GM21381 (cell line): ENCODE results near the gene CIDEA.
"Not testable (repeated sequence)": the region's sequence is repeated elsewhere in the genome, so short reads cannot be mapped to it uniquely, and the experiment has no call there.

Source experiments
- ATAC-seq: cut with Tn5 transposase; IDR thresholded peaks from one replicate; pipeline ENCODE4 v1.9.1; 2021; ENCODE audit warnings: mild to moderate bottlenecking, moderate library complexity; ENCODE audit not compliant: unreplicated experiment

The CIDEA gene

GRCh38 chr18:12254136-12254819 is at the start of gene CIDEA:
CIDEA (plus strand) TSS chr18:12254361; CDS start chr18:12254384, 23 bp downstream.
- ATAC-seq: no peak

- ATAC-seq: not testable (repeated sequence)
Observed at GRCh38 chr18:12208296-12209153, 45.6 kb upstream of the CIDEA start.

GRCh38 chr18:12212308-12212707 is 41.9 kb upstream of the CIDEA start:
- ATAC-seq: not testable (repeated sequence)

GRCh38 chr18:12214296-12215005 is 39.7 kb upstream of the CIDEA start:
- not testable (repeated sequence) for ATAC-seq

GRCh38 chr18:12216471-12216870 is 37.7 kb upstream of the CIDEA start:
- not testable (repeated sequence) for ATAC-seq

GRCh38 chr18:12218603-12219002 is 35.6 kb upstream of the CIDEA start:
- ATAC-seq: not testable (repeated sequence)

GRCh38 chr18:12222041-12222440 is 32.1 kb upstream of the CIDEA start:
- ATAC-seq: not testable (repeated sequence)

- not testable (repeated sequence) for ATAC-seq
Observed at GRCh38 chr18:12223326-12223725, 30.8 kb upstream of the CIDEA start.

- not testable (repeated sequence) for ATAC-seq
Observed at GRCh38 chr18:12226807-12227206, 27.4 kb upstream of the CIDEA start.

GRCh38 chr18:12227399-12228186 is 26.6 kb upstream of the CIDEA start:
- ATAC-seq: not testable (repeated sequence)

- not testable (repeated sequence) for ATAC-seq
Observed at GRCh38 chr18:12228308-12228707, 25.9 kb upstream of the CIDEA start.

- ATAC-seq: not testable (repeated sequence)
Observed at GRCh38 chr18:12230561-12230960, 23.6 kb upstream of the CIDEA start.

GRCh38 chr18:12231040-12231882 is 22.9 kb upstream of the CIDEA start:
- ATAC-seq: no peak

GRCh38 chr18:12231986-12232385 is 22.2 kb upstream of the CIDEA start:
- no peak for ATAC-seq

- ATAC-seq: no peak
Observed at GRCh38 chr18:12233378-12233777, 20.8 kb upstream of the CIDEA start.

GRCh38 chr18:12234451-12235190 is 19.5 kb upstream of the CIDEA start:
- no peak for ATAC-seq

- ATAC-seq: no peak
Observed at GRCh38 chr18:12236141-12236540, 18.0 kb upstream of the CIDEA start.

- peak; percentile 76 for ATAC-seq
Observed at GRCh38 chr18:12236934-12237832, 17.0 kb upstream of the CIDEA start.
